Activated CD8-positive, alpha-beta memory T cell treated with anti-CD3 and anti-CD28 coated beads, Interleukin-2, amount 50 U/mL, for 24 hours (primary cell): ENCODE results near the gene NCBP3.
"Not testable (repeated sequence)": the region's sequence is repeated elsewhere in the genome, so short reads cannot be mapped to it uniquely, and the experiment has no call there.

ENCODE experiments used
- DNase-seq: peaks from one replicate; pipeline ENCODE4 v3.0.0-alpha.2; 2020; ENCODE audit errors: extremely low read depth

The NCBP3 gene

GRCh38 chr17:3793258-3793657, 52.8 kb downstream of the NCBP3 start:
- not testable (repeated sequence) for DNase-seq

- no peak for DNase-seq
Measured at GRCh38 chr17:3792481-3792880, 53.6 kb downstream of the NCBP3 start.

GRCh38 chr17:3788200-3788599, 57.8 kb downstream of the NCBP3 start:
- no peak for DNase-seq

- not testable (repeated sequence) for DNase-seq
Measured at GRCh38 chr17:3785323-3785722, 60.7 kb downstream of the NCBP3 start.

DNA sequence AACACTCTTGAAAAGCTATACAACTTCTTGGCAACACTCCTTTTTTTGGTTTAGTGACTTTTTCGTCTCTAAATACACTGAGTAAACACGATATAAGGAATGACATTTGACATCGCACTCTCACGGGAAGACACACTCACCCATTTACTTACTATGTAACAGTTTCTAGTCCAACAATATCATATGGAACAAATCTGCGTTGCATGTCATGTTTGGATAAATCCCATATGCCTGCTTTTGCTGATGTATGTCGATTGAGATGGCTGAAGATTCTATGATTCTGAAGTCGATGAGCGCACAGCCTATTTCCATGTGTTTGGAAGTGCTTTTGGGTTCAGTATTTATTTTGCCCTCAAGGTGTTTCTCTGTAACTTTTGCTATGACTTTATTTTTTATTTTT, 63.3 kb downstream of the NCBP3 start:
- no peak for DNase-seq

GRCh38 chr17:3780986-3781385, 65.1 kb downstream of the NCBP3 start:
- no peak for DNase-seq

DNA sequence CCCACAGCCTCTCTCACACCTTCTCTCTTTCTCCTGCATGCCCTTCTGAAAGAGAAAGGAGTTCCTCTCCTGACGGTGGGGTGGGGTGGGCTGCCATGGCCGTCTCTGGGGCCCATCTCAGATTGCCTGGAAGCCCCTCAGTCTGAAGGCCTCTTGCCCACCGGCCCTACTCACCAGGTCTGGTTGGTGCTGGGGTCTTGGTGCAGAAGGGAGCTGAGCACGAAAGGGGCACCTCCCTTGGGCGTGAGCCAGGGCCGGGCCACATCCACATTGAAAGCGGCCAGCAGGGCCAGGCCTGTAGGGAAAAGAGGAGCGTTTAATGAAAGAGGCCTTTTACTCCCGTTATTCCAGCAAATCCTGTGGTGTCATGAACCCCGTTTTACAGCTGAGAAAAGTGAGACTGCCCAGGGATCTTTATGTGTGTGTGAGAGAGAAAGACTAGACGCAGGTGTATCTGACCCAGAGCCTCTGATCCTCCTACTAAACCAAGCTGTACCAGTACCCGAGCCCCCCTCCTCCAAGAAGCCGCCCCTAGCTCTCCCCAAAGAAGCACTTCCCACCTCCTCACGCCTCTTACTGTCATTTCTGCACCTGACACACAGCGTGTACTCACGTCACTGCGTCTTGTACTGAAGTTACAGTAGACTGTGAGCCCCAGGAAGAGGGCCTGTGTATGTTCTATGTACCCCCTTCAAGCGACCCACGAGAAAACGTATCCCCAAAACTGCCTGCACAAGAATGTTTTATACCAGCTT, 68.5 kb downstream of the NCBP3 start:
- no peak for DNase-seq

- DNase-seq = no peak
Measured at GRCh38 chr17:3773966-3774365, 72.1 kb downstream of the NCBP3 start.

DNA sequence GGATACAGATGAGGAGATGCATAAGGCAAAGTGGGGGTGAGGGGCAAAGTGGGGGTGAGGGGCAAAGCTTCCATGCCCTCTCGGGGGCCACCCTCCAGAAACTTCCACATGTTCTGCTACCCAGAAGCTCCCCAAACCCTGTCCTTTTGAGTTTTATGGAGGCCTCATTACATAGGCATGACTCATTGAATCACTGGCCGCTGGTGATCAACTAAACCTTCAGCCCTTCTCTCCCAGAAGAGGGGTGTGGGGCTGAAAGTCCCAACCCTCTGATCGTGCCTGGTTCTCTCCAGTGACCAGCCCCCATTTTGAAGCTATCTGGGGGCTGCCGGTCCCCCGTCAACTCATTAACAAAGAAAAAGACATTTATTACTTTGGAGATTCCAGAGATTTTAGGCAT, 72.5 kb downstream of the NCBP3 start:
- DNase-seq = no peak

- DNase-seq = no peak
Measured at GRCh38 chr17:3772764-3773163, 73.3 kb downstream of the NCBP3 start.

DNA sequence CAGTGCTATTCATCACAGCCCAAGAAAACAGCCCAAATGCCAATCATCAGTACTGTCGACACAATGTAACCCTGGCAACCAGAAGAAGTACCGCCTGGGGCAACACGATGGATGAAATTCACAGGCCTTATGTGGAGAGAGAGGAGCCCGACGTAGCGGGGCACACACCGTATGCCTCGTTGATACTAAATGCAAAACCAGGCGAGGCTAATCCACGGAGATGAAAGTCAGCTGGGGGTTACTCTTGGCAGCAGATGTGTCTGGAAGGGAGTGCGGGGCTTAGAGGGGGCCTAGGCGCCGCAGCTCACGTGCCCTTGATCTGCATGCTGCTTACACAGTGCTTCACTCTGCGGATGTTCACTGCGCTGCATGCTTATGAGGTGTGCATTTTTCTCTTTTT, 74.9 kb downstream of the NCBP3 start:
- no peak for DNase-seq

DNA sequence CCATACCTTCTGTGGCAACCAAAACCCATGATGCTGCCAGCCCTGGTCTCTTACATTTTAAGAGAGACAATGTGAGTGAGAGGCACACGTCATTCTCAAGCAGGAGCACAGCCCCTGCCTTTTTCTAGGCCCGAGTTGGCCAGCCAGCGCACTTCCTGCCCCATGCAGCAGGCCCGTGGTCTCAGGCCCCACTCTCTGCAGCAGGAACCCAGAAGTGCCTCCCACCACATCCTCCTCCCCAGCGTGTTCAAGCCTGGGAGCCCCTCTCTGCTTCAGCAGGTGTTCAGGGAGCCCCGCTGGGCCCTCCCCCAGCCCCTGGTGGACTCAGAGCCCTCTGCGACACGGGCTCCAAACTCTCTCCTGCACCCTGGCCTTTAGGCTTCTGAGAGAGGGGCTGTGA, 75.6 kb downstream of the NCBP3 start:
- DNase-seq = no peak

- DNase-seq = no peak
Measured at GRCh38 chr17:3768769-3769168, 77.3 kb downstream of the NCBP3 start.

- DNase-seq = no peak
Measured at GRCh38 chr17:3768341-3768740, 77.7 kb downstream of the NCBP3 start.

- no peak for DNase-seq
Measured at GRCh38 chr17:3766779-3767178, 79.3 kb downstream of the NCBP3 start.

GRCh38 chr17:3765981-3766380, 80.1 kb downstream of the NCBP3 start:
- no peak for DNase-seq

- no peak for DNase-seq
Measured at GRCh38 chr17:3763777-3764170, 82.3 kb downstream of the NCBP3 start.

GRCh38 chr17:3762922-3763776, 82.9 kb downstream of the NCBP3 start:
- DNase-seq = no peak

DNA sequence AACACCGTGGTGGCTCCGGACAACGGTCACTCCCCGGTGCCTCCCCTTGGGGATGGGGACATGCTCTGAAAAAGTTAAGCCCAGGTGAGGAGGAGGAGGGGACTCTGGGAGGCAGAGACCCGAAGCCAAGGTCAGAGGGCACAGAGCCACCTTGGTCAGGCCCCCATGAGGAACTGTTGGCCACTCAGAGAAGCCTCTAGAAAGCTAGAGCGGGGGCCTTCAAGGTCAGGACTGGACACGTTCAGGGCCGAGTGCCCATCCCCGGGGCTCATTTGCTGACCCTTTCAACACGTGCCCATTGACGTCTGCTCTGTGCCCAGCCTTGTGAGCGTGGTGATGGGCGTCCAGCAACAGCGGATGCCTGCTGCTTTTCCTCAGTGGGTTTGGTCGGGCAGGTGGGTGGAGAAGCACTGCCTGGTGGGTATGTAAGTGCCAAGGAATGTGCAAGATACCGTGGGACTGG, 84.1 kb downstream of the NCBP3 start:
- DNase-seq = no peak

GRCh38 chr17:3761036-3761917, 84.8 kb downstream of the NCBP3 start:
- DNase-seq = no peak

GRCh38 chr17:3759597-3760216, 86.3 kb downstream of the NCBP3 start:
- DNase-seq = no peak
